Activated effector memory CD4-positive, alpha-beta T cell treated with Interleukin-2 at 50 U/mL for 16 hours (primary cell): ENCODE measurements around the gene GNA14.
"Not testable (repeated sequence)": the region's sequence is repeated elsewhere in the genome, so short reads cannot be mapped to it uniquely, and the experiment has no call there.

ENCODE experiments used
- DNase-seq: peaks from one replicate; pipeline ENCODE4 v3.0.0-alpha.2; 2020

The GNA14 gene

GRCh38 chr9:77648234-77649108 is at the start of gene GNA14:
TSS of gene GNA14 (minus strand) at chr9:77648322. CDS start at chr9:77647793, 529 bp downstream.
- DNase-seq: no peak

DNA sequence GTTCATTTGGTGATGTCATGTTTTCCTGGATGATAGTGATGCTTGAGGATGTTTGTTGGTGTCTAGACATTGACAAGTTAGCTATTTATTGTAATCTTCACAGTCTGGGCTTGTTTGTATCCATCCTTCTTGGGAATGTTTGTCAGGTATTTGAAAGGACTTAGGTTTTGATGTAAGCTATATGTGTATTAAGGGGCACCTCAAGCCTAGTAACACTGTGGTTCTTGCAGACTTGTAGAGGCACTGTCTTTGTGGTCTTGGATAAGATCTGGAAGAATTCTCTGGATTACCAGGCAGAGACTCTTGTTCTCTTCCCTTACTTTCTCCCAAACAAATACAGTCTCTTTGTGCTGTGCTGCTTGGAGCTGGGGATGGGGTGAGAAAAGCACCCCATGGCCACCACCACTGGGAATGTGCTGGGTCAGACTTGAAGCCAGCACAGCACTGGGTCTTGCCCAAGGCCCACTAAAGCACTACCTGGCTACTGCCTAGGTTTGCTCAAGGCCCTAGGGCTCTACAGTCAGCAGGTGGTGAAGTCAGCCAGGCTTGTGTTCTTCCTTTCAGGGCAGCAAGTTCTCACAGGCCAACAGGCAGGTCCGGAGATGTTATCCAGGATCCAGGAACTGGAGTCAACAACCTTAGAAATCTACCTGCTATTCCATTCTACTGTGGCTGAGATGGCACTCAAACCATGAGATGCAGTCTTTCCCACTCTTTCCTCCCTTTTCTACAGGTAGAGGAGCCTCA is 49.3 kb upstream of the GNA14 start:
- DNase-seq: no peak

DNA sequence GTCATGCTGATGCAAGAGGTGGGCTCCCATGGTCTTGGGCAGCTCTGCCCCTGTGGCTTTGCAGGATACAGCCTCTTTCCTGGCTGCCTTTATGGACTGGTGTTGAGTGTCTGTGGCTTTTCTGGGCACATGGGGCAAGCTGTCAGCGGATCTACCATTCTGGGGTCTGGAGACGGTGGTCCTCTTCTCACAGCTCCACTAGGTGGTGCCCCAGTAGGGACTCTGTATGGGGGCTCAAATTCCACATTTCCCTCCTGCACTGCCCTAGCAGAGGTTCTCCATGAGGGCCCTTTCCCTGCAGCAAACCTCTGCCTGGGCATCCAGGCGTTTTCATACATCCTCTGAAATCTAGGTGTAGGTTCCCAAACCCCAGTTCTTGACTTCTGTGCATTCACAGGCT is 42.6 kb upstream of the GNA14 start:
- not testable (repeated sequence) for DNase-seq

GRCh38 chr9:77690119-77690518 is 42.0 kb upstream of the GNA14 start:
- DNase-seq: not testable (repeated sequence)

- not testable (repeated sequence) for DNase-seq
Measured at GRCh38 chr9:77687737-77688136, 39.6 kb upstream of the GNA14 start.

GRCh38 chr9:77680581-77680980 is 32.5 kb upstream of the GNA14 start:
- no peak for DNase-seq

DNA sequence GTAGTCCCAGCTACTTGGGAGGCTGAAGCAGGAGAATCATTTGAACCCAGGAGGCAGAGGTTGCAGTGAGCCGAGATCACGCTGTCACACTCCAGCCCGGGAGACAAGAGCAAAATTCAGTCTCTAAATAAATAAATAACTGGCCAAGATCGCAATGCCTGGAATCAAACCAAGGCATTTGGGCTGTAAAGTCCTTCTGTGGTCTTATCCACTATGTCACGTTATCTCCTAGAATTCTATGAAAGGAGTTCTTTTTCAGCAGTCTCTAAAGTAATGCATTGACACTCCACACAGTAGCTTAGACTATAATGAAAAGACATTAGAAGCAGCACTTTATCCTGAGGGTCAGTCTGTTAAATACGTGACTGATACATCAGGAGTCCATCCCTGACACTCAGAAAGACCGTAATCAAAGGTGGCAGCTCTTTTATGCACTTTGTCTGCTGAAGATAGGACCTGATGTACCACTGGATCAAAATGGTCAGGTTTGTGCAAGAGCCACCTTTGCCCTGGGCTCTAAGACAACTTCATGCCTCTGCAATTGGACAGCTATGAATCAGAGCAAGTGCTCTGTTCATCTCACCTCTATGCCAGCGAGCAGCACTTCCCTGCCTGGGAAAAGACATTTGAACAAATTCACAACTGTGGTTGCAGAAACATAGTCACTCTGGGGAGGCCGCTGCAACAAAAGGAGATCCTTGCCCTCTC is 31.7 kb upstream of the GNA14 start:
- no peak for DNase-seq

DNA sequence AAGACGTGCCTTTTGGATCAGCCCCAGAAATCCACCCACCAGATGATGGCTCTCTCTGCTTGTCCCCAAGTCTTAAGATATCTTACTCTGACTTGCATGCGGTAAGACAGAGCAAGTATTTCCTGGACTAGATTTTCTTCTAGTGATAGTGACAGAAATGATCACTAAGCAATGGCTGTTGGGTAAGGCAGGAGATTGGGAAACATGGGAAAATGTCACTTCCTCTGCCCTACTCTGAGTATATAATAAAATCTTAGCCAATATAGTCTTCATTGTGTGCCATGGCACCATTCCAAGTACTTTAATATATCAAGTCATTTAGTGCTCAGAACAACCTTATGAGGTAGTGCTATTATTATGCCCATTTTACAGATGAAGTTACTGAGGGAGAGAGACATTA is 31.0 kb upstream of the GNA14 start:
- DNase-seq: no peak

DNA sequence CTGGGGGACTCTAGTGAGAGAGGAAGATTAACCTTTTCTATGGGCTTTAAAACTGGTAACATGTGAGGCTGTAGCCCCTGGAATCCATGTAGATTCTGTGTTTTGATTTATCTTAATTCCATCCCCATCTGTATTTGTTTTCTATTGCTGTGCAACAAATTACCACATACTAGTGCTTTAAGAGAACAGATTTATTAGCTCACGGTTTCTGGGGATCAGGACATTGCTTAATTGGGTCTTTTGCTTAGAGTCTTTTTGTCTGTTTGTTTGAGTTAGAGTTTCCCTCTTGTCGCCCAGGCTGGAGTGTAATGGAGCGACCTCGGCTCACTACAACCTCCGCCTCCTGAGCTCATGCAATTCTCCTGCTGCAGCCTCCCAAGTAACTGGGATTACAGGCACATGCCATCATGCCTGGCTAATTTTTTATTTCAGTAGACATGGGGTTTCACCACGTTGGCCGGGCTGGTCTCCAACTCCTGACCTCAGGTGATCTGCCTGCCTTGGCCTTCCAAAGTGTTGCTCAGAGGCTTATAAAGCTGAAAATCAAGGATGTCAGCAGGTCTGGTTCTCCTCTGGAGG is 29.9 kb upstream of the GNA14 start:
- DNase-seq: no peak

DNA sequence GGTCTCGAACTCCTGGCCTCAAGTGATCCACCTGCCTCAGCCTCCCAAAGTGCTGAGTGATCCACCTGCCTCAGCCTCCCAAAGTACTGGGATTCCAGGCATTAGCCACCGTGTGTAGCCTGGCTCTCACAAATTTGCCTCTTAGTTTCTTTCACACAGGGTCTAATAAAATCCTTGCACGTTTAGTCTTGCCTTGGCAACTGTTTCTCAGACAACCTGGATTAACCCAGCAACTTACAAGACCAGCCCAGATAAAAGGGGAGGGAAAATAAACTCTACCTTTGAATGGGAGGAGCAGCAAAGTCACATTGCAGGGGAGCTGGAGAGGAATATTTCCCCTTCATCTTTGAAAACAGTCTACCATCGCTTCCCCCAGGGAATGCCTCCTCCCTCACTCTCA is 29.3 kb upstream of the GNA14 start:
- no peak for DNase-seq

GRCh38 chr9:77673941-77674791 is 26.0 kb upstream of the GNA14 start:
- DNase-seq: no peak

- no peak for DNase-seq
Measured at GRCh38 chr9:77672183-77672582, 24.1 kb upstream of the GNA14 start.

GRCh38 chr9:77667151-77667550 is 19.0 kb upstream of the GNA14 start:
- DNase-seq: no peak

GRCh38 chr9:77663754-77664153 is 15.6 kb upstream of the GNA14 start:
- no peak for DNase-seq

DNA sequence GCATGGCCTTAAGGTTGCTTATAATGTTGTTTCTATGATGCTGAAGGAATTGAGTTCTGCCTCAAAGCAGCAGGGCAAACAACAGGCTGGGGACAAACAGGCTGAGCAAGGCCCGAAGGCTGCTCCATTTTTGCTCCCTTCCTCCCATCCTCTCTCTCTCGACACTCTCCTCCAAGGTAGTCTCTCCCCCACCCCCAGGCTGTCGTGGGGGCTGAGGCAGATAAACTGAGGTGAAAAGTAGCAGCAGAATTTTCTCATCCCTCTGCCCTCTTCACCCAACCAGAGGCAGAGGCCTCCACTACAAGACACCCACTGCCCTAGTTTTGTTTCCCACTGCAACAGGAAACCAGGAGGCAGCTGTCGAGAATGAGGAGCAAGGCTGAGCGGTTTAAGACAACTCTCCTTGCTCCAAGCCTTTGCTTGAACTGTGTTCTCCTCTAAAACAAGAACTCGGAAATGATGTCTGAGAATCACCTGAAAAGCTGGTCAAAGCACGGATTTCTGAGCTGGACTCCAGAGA is 13.5 kb upstream of the GNA14 start:
- DNase-seq: no peak

DNA sequence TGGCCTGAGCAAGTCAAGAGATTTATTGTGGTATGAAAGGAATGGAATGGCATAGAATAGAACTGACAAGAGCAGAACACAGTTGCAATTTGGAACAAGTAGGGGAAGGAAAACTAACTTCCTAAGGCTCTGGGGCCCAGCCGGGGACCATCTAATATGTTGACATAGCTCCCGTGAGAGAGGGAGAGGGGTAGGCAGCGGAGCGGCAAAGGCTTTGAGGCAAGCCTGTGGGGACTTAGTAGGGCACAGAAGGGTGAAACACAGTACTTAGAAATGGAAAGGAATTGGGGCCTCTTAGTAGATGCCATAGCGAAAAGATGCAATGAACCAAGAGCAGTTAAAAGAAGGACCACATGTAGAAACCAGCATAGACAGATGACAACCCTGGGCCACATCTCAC is 11.8 kb upstream of the GNA14 start:
- no peak for DNase-seq

DNA sequence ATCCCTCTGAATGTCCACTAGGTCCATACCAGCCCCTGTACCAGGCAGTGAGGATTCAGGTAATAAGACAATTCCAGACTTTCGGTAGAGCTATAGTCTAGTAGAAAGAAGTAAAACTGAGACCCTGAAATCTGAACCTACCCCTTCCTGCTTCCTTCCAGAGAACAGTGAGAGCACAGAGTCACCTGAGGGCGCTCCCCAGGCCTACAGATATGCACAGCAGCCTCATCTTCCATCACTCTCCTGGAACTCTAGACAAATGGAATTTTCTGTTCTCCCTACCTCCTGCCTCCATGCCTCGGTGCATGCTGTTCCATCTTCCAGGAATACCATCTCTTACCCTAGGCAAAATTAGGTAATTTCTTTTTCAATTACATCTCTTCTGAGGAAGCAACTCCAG is 3.1 kb upstream of the GNA14 start:
- DNase-seq: no peak

GRCh38 chr9:77649109-77649812 is 1.1 kb upstream of the GNA14 start:
- no peak for DNase-seq

- no peak for DNase-seq
Measured at GRCh38 chr9:77647267-77648233, 572 bp downstream of the GNA14 start.

DNA sequence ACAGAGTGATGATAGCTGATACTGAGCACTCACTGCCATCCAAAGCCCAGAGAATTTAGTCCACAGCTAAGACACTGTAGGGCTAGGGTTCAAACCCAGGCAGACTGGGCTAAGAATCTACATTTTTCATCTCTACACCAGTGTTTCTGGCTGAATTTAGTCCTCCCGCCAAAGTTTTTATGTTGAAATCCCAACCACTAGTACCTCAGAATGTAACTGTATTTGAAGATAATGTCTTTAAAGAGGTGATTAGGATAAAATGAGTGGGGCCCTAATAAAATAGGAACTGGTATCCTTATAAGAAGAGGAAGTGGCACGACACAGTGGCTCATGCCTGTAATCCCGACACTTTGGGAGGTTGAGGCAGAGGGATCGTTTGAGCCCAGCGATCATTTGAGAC is 4.3 kb downstream of the GNA14 start:
- DNase-seq: no peak
